Thymus (tissue), 11 donors: ENCODE measurements around the gene PORCN. TPM values are rescaled to one million over a fixed set of nuclear protein-coding genes. Genes with fewer than 3 reads are reported as not detected.
"Not testable (repeated sequence)": the region's sequence is repeated elsewhere in the genome, so short reads cannot be mapped to it uniquely, and the experiment has no call there.

ENCODE experiments used
- DNase-seq, 9 donors: peaks; one replicate each; pipeline ENCODE4 v3.0.0-alpha.2; 2013; ENCODE audit warnings: low spot score in 9 of 9, low read depth in 6 of 9, missing footprints in 1 of 9
- H3K27ac ChIP-seq, 2 donors: one replicate each; pipeline ENCODE4 v1.5.1; 2013; ENCODE audit warnings: control low read depth in 1 of 2, low read depth in 1 of 2, low read length in 1 of 2, mild to moderate bottlenecking in 1 of 2, moderate library complexity in 1 of 2
- H3K27me3 ChIP-seq, 2 donors: one replicate each; pipeline ENCODE4 v1.5.1; 2013; ENCODE audit warnings: low read length in 1 of 2; ENCODE audit not compliant: control insufficient read depth in 2 of 2, insufficient read depth in 1 of 2
- H3K36me3 ChIP-seq, 2 donors: one replicate each; pipeline ENCODE4 v1.5.1; 2013; ENCODE audit warnings: low read length in 1 of 2, mild to moderate bottlenecking in 1 of 2, moderate library complexity in 1 of 2; ENCODE audit not compliant: control insufficient read depth in 2 of 2, insufficient read depth in 2 of 2
- H3K4me1 ChIP-seq, 2 donors: one replicate each; pipeline ENCODE4 v1.5.1; 2013; ENCODE audit warnings: low read length in 2 of 2; ENCODE audit not compliant: control insufficient read depth in 2 of 2, insufficient read depth in 2 of 2
- H3K4me3 ChIP-seq, 2 donors: one replicate each; pipeline ENCODE4 v1.5.1; 2013; ENCODE audit warnings: low read length in 2 of 2, control low read depth in 1 of 2, mild to moderate bottlenecking in 1 of 2
- H3K9me3 ChIP-seq, 2 donors: one replicate each; pipeline ENCODE4 v1.5.1; 2013; ENCODE audit warnings: low read length in 1 of 2, mild to moderate bottlenecking in 1 of 2; ENCODE audit not compliant: control insufficient read depth in 2 of 2, insufficient read depth in 1 of 2
- WGBS: extraction: QIAGEN DNeasy Blood & Tissue Kit; methylation state at CpG from one replicate; pipeline ENCODE4 v1.1.7; 2013; 5-methylcytosine and 5-hydroxymethylcytosine counted together
- polyA plus RNA-seq: library from polyadenylated mRNA; stranded (reverse); fragments of 200-250 nt; gene quantifications from one replicate; pipeline ENCODE4 v1.2.3, GENCODE V29; 2013
- total RNA-seq: library from RNA; stranded (reverse); fragments of 120-200 nt; gene quantifications from one replicate; pipeline ENCODE4 v1.2.4, GENCODE V29; 2013
- donor health status: healthy.

PORCN gene
- total and polyA plus RNA-seq, 2 donors = 3.4 to 6.1 TPM

GRCh38 chrX:48538641-48539344 lies 30.0 kb downstream of the PORCN start:
- Histone ChIP-seq H3K9me3 (peaks cover 0 to 5% of the 10 kb centered on the region in 2 donors), H3K27ac (peak overlapping the region; percentile 58 to 81), H3K36me3 (no peaks in the 10 kb centered on the region), H3K4me3 (peak overlapping the region in 1 of 2 donors; percentile 27), H3K4me1 (peaks cover 6 to 16% of the 10 kb centered on the region in 2 donors), H3K27me3 (no peaks in the 10 kb centered on the region)
- DNase-seq = no peak
- 90% methylated on average over 23 of the region's 23 CpGs for WGBS

- Histone ChIP-seq H3K9me3 (peaks cover 0 to 5% of the 10 kb centered on the region in 2 donors), H3K27me3 (no peaks in the 10 kb centered on the region), H3K4me1 (peaks cover 6 to 16% of the 10 kb centered on the region in 2 donors), H3K27ac (peak within 1 kb of the TSS; percentile 86 to 92), H3K36me3 (peaks cover 0 to 2% of the 10 kb centered on the region in 2 donors), H3K4me3 (peak within 1 kb of the TSS; percentile 61 to 73)
- DNase-seq = peak; percentile 86 to 98 (median 94)
- WGBS = under 1% methylated on average over 59 of the region's 59 CpGs
Observed at GRCh38 chrX:48539345-48540027, 30.7 kb downstream of the PORCN start, which contains the start of gene TBC1D25. Gene TBC1D25 (plus strand): TSS chrX:48539714. CDS start chrX:48539798, 84 bp downstream.

- DNase-seq = peak in 3 of 9 donors; percentile 9 to 32 (median 26)
- Histone ChIP-seq H3K4me3 (peak overlapping the region; percentile 61 to 73), H3K4me1 (peaks cover 6 to 16% of the 10 kb centered on the region in 2 donors), H3K9me3 (peaks cover 0 to 5% of the 10 kb centered on the region in 2 donors), H3K36me3 (peaks cover 2 to 7% of the 10 kb centered on the region in 2 donors), H3K27ac (peak overlapping the region; percentile 86 to 92), H3K27me3 (no peaks in the 10 kb centered on the region)
- WGBS = 7% methylated on average over 12 of the region's 12 CpGs
Observed at GRCh38 chrX:48540028-48540375, 31.2 kb downstream of the PORCN start.

GRCh38 chrX:48540480-48540879 lies 31.7 kb downstream of the PORCN start:
- no peak for DNase-seq
- WGBS = 95% methylated on average over 7 of the region's 7 CpGs
- peaks cover 6 to 16% of the 10 kb centered on the region in 2 donors for H3K4me1 ChIP-seq
- H3K27me3 ChIP-seq = no peaks in the 10 kb centered on the region
- peaks cover 0 to 5% of the 10 kb centered on the region in 2 donors for H3K9me3 ChIP-seq
- H3K36me3 ChIP-seq = peaks cover 2 to 8% of the 10 kb centered on the region in 2 donors
- no peak overlapping the region for H3K27ac ChIP-seq
- peak overlapping the region; percentile 61 to 73 for H3K4me3 ChIP-seq

GRCh38 chrX:48541140-48541814 lies 32.5 kb downstream of the PORCN start:
- peaks cover 6 to 16% of the 10 kb centered on the region in 2 donors for H3K4me1 ChIP-seq
- 87% methylated on average over 10 of the region's 10 CpGs for WGBS
- H3K27me3 ChIP-seq = no peaks in the 10 kb centered on the region
- no peak overlapping the region for H3K4me3 ChIP-seq
- H3K9me3 ChIP-seq = peaks cover 0 to 5% of the 10 kb centered on the region in 2 donors
- H3K36me3 ChIP-seq = peaks cover 2 to 8% of the 10 kb centered on the region in 2 donors
- no peak overlapping the region for H3K27ac ChIP-seq
- no peak for DNase-seq

GRCh38 chrX:48548871-48549270 lies 40.1 kb downstream of the PORCN start:
- Histone ChIP-seq H3K27ac (no peak overlapping the region), H3K4me3 (no peak overlapping the region), H3K4me1 (no peaks in the 10 kb centered on the region), H3K36me3 (peaks cover 8 to 10% of the 10 kb centered on the region in 2 donors), H3K9me3 (no peaks in the 10 kb centered on the region), H3K27me3 (no peaks in the 10 kb centered on the region)
- no peak for DNase-seq
- WGBS = 98% methylated on average over 3 of the region's 3 CpGs

- H3K27me3 ChIP-seq, DNase-seq, H3K27ac ChIP-seq, H3K4me1 ChIP-seq, H3K4me3 ChIP-seq, H3K9me3 ChIP-seq: not testable (repeated sequence)
- WGBS = 98% methylated on average over 9 of the region's 9 CpGs
- peaks cover 29 to 31% of the 10 kb centered on the region in 2 donors for H3K36me3 ChIP-seq
Observed at GRCh38 chrX:48555731-48556325, 47.0 kb downstream of the PORCN start.

GRCh38 chrX:48558271-48558670 lies 49.5 kb downstream of the PORCN start:
- Histone ChIP-seq H3K4me1 (no peaks in the 10 kb centered on the region), H3K9me3 (no peaks in the 10 kb centered on the region), H3K4me3 (no peak overlapping the region), H3K36me3 (peaks cover 40 to 43% of the 10 kb centered on the region in 2 donors), H3K27ac (no peak overlapping the region), H3K27me3 (no peaks in the 10 kb centered on the region)
- no peak for DNase-seq
- 95% methylated on average over 4 of the region's 4 CpGs for WGBS
